Caco-2 (cell line): Measurements from ENCODE around the gene PRR33. TPM values are rescaled to one million over a fixed set of nuclear protein-coding genes. Genes with fewer than 3 reads are reported as not detected.

Experiments used
- BruUV-seq: library from RNA; stranded (reverse); fragments of 400-500 nt; replicated peaks from 2 replicates; lab custom pipeline; 2021; lab: Mats Ljungman, UMichigan
- CTCF ChIA-PET: fragments of 300-600 bp; sonication (Branson Sonifier 250); formaldehyde crosslinking; loops from one replicate; lab custom pipeline; 2022; ENCODE audit warnings: antibody characterized with exemption; lab: Charles Lee
- POLR2A ChIA-PET: fragments of 300-600 bp; sonication (Branson Sonifier 250); formaldehyde crosslinking; loops from one replicate; lab custom pipeline; 2022; ENCODE audit warnings: antibody characterized with exemption; lab: Charles Lee
- DNase-seq, 2 experiments: peaks; one replicate each; pipeline versions ENCODE4 v3.0.0 to v3.0.0-alpha.2; 2020 to 2022
- H3K27me3 ChIP-seq: replicated peaks from 2 replicates; pipeline ENCODE4 v1.6.0; 2011; ENCODE audit warnings: low read length; ENCODE audit not compliant: control insufficient read depth, insufficient read depth
- H3K36me3 ChIP-seq: 2 replicates; pipeline ENCODE4 v1.5.1; 2011; ENCODE audit warnings: low read length; ENCODE audit not compliant: control insufficient read depth, insufficient read depth
- H3K4me1 ChIP-seq: fragments of 250-450 bp; sonication (Bioruptor Pico); 2 replicates; pipeline ENCODE4 v1.5.1; 2020; ENCODE audit warnings: mild to moderate bottlenecking
- H3K4me3 ChIP-seq: 2 replicates; pipeline ENCODE4 v1.5.1; 2011; ENCODE audit warnings: low read depth, mild to moderate bottlenecking, control low read depth, low read length
- H3K9me3 ChIP-seq: fragments of 250-450 bp; sonication (Bioruptor Pico); 2 replicates; pipeline ENCODE4 v1.5.1; 2020; ENCODE audit warnings: mild to moderate bottlenecking, moderate library complexity
- H3K27ac Mint-ChIP-seq: one replicate; pipeline ENCODE4 v1.8.0; 2022; ENCODE audit warnings: mixed read lengths; ENCODE audit not compliant: unreplicated experiment
- H3K27me3 Mint-ChIP-seq: one replicate; pipeline ENCODE4 v1.8.0; 2022; ENCODE audit warnings: mixed read lengths; ENCODE audit not compliant: insufficient read depth, unreplicated experiment
- H3K36me3 Mint-ChIP-seq: one replicate; pipeline ENCODE4 v1.8.0; 2022; ENCODE audit warnings: mild to moderate bottlenecking, mixed read lengths; ENCODE audit not compliant: insufficient read depth, unreplicated experiment
- H3K4me1 Mint-ChIP-seq: one replicate; pipeline ENCODE4 v1.8.0; 2022; ENCODE audit warnings: low read depth, mixed read lengths; ENCODE audit not compliant: unreplicated experiment
- H3K4me3 Mint-ChIP-seq: one replicate; pipeline ENCODE4 v1.8.0; 2022; ENCODE audit warnings: mild to moderate bottlenecking, moderate library complexity, mixed read lengths; ENCODE audit not compliant: unreplicated experiment
- H3K9me3 Mint-ChIP-seq: one replicate; pipeline ENCODE4 v1.8.0; 2022; ENCODE audit warnings: mixed read lengths; ENCODE audit not compliant: unreplicated experiment
- CTCF ChIP-seq, 2 experiments: fragments of 200-600 bp in 1 of 2; IDR thresholded peaks; 1 replicate in 1 of 2; 2 replicates in 1 of 2; pipeline versions ENCODE4 v1.5.1 to v1.8.0; 2011 to 2022; ENCODE audit warnings: antibody characterized with exemption in 1 of 2, control low read depth in 1 of 2, inconsistent platforms in 1 of 2, low read depth in 1 of 2, low read length in 1 of 2, mild to moderate bottlenecking in 1 of 2, moderate library complexity in 1 of 2; ENCODE audit not compliant: insufficient read depth in 1 of 2, severe bottlenecking in 1 of 2, unreplicated experiment in 1 of 2
- intact Hi-C: fragments of 100-400 bp; cut with micrococcal nuclease; formaldehyde crosslinking; loops from one replicate; pipeline ENCODE4 v1.10.0; 2022; ENCODE audit not compliant: unreplicated experiment
- total RNA-seq: library from RNA; stranded (reverse); gene quantifications from 2 replicates; pipeline ENCODE4 v1.2.3, GENCODE V29; 2022

The PRR33 gene
- total RNA-seq, 1 experiment from 2014 or later: not detected

GRCh38 chr11:1870721-1871466 is 20.8 kb downstream of the PRR33 start:
- no TSS peak for BruUV-seq
- Histone ChIP-seq H3K27me3 (no peaks in the 10 kb centered on the region; the same call in 1 of the 2 replicates), H3K4me1 (no peaks in the 10 kb centered on the region), H3K36me3 (no peaks in the 10 kb centered on the region), H3K9me3 (no peaks in the 10 kb centered on the region), H3K4me3 (no peak overlapping the region)
- Mint-ChIP-seq H3K27me3 (peaks cover 2% of the 10 kb centered on the region), H3K36me3 (no peaks in the 10 kb centered on the region), H3K9me3 (no peaks in the 10 kb centered on the region), H3K27ac (no peak overlapping the region), H3K4me3 (peak overlapping the region; percentile 1), H3K4me1 (no peaks in the 10 kb centered on the region)
- intact Hi-C loops: loop anchor here (1.0 kb wide), 1 partner anchor 34 kb away; no protein-coding TSS in a partner anchor
- no peak for TF ChIP-seq CTCF (IDR thresholded peaks at IDR 0.05; ENCODE audit: insufficient read depth in 1 of 2, low read depth in 1 of 2, low read length in 1 of 2, severe bottlenecking in 1 of 2, unreplicated experiment in 1 of 2)
- no peak for DNase-seq
- CTCF ChIA-PET: interaction anchor here (1.3 kb wide), 1 partner anchor 46 kb away, joined by 6 read pairs; no protein-coding TSS in a partner anchor
- POLR2A ChIA-PET: no interaction called here

- no peak overlapping the region for H3K4me3 Mint-ChIP-seq
- no peak for TF ChIP-seq CTCF (IDR thresholded peaks at IDR 0.05; ENCODE audit: insufficient read depth in 1 of 2, low read depth in 1 of 2, low read length in 1 of 2, severe bottlenecking in 1 of 2, unreplicated experiment in 1 of 2)
- Histone ChIP-seq H3K36me3 (no peaks in the 10 kb centered on the region), H3K4me1 (no peaks in the 10 kb centered on the region), H3K4me3 (no peak overlapping the region), H3K9me3 (no peaks in the 10 kb centered on the region), H3K27me3 (no peaks in the 10 kb centered on the region; the same call in 1 of the 2 replicates)
- H3K27me3 Mint-ChIP-seq: peaks cover 2% of the 10 kb centered on the region
- POLR2A ChIA-PET: no interaction called here
- no peaks in the 10 kb centered on the region for H3K9me3 Mint-ChIP-seq
- DNase-seq: no peak
- no peak overlapping the region for H3K27ac Mint-ChIP-seq
- intact Hi-C loops: loop anchor here (1.0 kb wide), 1 partner anchor 33 kb away; no protein-coding TSS in a partner anchor
- CTCF ChIA-PET: interaction anchor here (1.3 to 1.8 kb wide), 2 partner anchors 45 to 281 kb away, joined by 4 to 6 read pairs; no protein-coding TSS in a partner anchor
- H3K4me1 Mint-ChIP-seq: no peaks in the 10 kb centered on the region
- no peaks in the 10 kb centered on the region for H3K36me3 Mint-ChIP-seq
- no TSS peak for BruUV-seq
These were observed 21.4 kb downstream of the PRR33 start for GRCh38 chr11:1870326-1870696.

- peak in 1 of 2 experiments; percentile 45 for DNase-seq
- Histone ChIP-seq H3K4me3 (no peak overlapping the region), H3K4me1 (no peaks in the 10 kb centered on the region), H3K9me3 (no peaks in the 10 kb centered on the region), H3K36me3 (no peaks in the 10 kb centered on the region), H3K27me3 (no peaks in the 10 kb centered on the region; the same call in 1 of the 2 replicates)
- peak in 1 of 2 experiments; percentile 65 for TF ChIP-seq CTCF (IDR thresholded peaks at IDR 0.05; ENCODE audit: insufficient read depth in 1 of 2, low read depth in 1 of 2, low read length in 1 of 2, severe bottlenecking in 1 of 2, unreplicated experiment in 1 of 2)
- Mint-ChIP-seq H3K27ac (no peak overlapping the region), H3K9me3 (no peaks in the 10 kb centered on the region), H3K27me3 (peaks cover 2% of the 10 kb centered on the region), H3K36me3 (no peaks in the 10 kb centered on the region), H3K4me3 (no peak overlapping the region), H3K4me1 (no peaks in the 10 kb centered on the region)
- ChIA-PET POLR2A (no interaction called here), CTCF (interaction anchor here (1.3 to 1.8 kb wide), 4 partner anchors 13 to 281 kb away, joined by 4 to 6 read pairs (median 4); no protein-coding TSS in a partner anchor)
- BruUV-seq: no TSS peak
- intact Hi-C loops: loop anchor here (1.0 kb wide), 1 partner anchor 32 kb away; no protein-coding TSS in a partner anchor
These were observed 22.0 kb downstream of the PRR33 start for GRCh38 chr11:1869427-1870325.
